ENCODE measurements around the gene MTA3. TPM values are rescaled to one million over a fixed set of nuclear protein-coding genes. Genes with fewer than 3 reads are reported as not detected.

Gene MTA3
- total RNA-seq, 6 donors from 2014 or later, result 18.2 to 59.7 (median 27.0) TPM

- ATAC-seq (ENCODE audit: low FRiP score in 2 of 2), result no peak
Measured at GRCh38 chr2:42762155-42762554, 193.7 kb downstream of the MTA3 start.

GRCh38 chr2:42762823-42763804, 194.7 kb downstream of the MTA3 start:
- no peak overlapping the region for H3K4me3 ChIP-seq
- peak overlapping the region in 2 of 4 donors; percentile 8 to 50 for H3K27ac ChIP-seq
- TF ChIP-seq CTCF (IDR thresholded peaks at IDR 0.05) (no peak), EP300 (IDR thresholded peaks at IDR 0.05) (no peak), POLR2AphosphoS5 (IDR thresholded peaks at IDR 0.05) (no peak), POLR2A (IDR thresholded peaks at IDR 0.05) (no peak)
- H3K4me1 ChIP-seq, result no peaks in the 10 kb centered on the region
- DNase-seq (peak in 1 of 2 donors; percentile 70), ATAC-seq (ENCODE audit: low FRiP score in 2 of 2) (no peak)
- peaks cover 0 to 4% (median 0%) of the 10 kb centered on the region in 4 donors for H3K36me3 ChIP-seq
- no peaks in the 10 kb centered on the region for H3K9me3 ChIP-seq
- H3K27me3 ChIP-seq, result no peaks in the 10 kb centered on the region
- 93 to 94% methylated on average over 28 to 41 of the region's 45 CpGs for WGBS, 2 donors

More at GRCh38 chr2:42762155-42762554, 193.7 kb downstream of the MTA3 start:
- TF ChIP-seq EP300 (IDR thresholded peaks at IDR 0.05) (no peak), POLR2A (IDR thresholded peaks at IDR 0.05) (no peak), CTCF (IDR thresholded peaks at IDR 0.05) (no peak), POLR2AphosphoS5 (IDR thresholded peaks at IDR 0.05) (no peak)
- Histone ChIP-seq H3K9me3 (no peaks in the 10 kb centered on the region), H3K4me1 (no peaks in the 10 kb centered on the region), H3K4me3 (no peak overlapping the region), H3K27me3 (no peaks in the 10 kb centered on the region), H3K27ac (no peak overlapping the region), H3K36me3 (peaks cover 0 to 4% (median 0%) of the 10 kb centered on the region in 4 donors)
- DNase-seq, result no peak
- WGBS, 2 donors, result 98 to 99% methylated on average over 5 of the region's 5 CpGs

- peaks cover 0 to 4% (median 0%) of the 10 kb centered on the region in 4 donors for H3K36me3 ChIP-seq
- no peak for TF ChIP-seq POLR2AphosphoS5 (IDR thresholded peaks at IDR 0.05)
- TF ChIP-seq POLR2A (IDR thresholded peaks at IDR 0.05), result no peak
- TF ChIP-seq CTCF (IDR thresholded peaks at IDR 0.05), result no peak
- no peak for TF ChIP-seq EP300 (IDR thresholded peaks at IDR 0.05)
- H3K4me1 ChIP-seq, result no peaks in the 10 kb centered on the region
- peak within 1 kb of the TSS in 2 of 4 donors; percentile 9 to 50 for H3K27ac ChIP-seq
- DNase-seq (peak in 1 of 2 donors; percentile 58), ATAC-seq (ENCODE audit: low FRiP score in 2 of 2) (no peak)
- H3K9me3 ChIP-seq, result no peaks in the 10 kb centered on the region
- WGBS, 2 donors, result 64 to 80% methylated on average over 1 to 5 of the region's 5 CpGs
- H3K4me3 ChIP-seq, result no peak within 1 kb of the TSS
- H3K27me3 ChIP-seq, result no peaks in the 10 kb centered on the region
Measured at GRCh38 chr2:42764096-42764495, 195.7 kb downstream of the MTA3 start, which contains the start of gene OXER1. Gene OXER1 (minus strand): TSS chr2:42764135. CDS start chr2:42764062, 73 bp downstream.

- no peaks in the 10 kb centered on the region for H3K9me3 ChIP-seq
- no peaks in the 10 kb centered on the region for H3K27me3 ChIP-seq
- DNase-seq, result no peak
- H3K36me3 ChIP-seq, result peaks cover 0 to 4% (median 0%) of the 10 kb centered on the region in 4 donors
- no peak for ATAC-seq (ENCODE audit: low FRiP score in 2 of 2)
- TF ChIP-seq CTCF (IDR thresholded peaks at IDR 0.05) (no peak), POLR2AphosphoS5 (IDR thresholded peaks at IDR 0.05) (no peak), POLR2A (IDR thresholded peaks at IDR 0.05) (no peak), EP300 (IDR thresholded peaks at IDR 0.05) (no peak)
- WGBS, 2 donors, result 91 to 100% methylated on average over 1 to 2 of the region's 2 CpGs
- H3K4me3 ChIP-seq, result no peak overlapping the region
- H3K27ac ChIP-seq, result peak overlapping the region in 1 of 4 donors; percentile 50
- no peaks in the 10 kb centered on the region for H3K4me1 ChIP-seq
Measured at GRCh38 chr2:42764901-42765300, 196.5 kb downstream of the MTA3 start.

Measured in upper lobe of left lung (tissue), 6 donors.